LNCAP (cell line): Measurements from ENCODE around the gene HTATSF1.

Experiments used
- TF ChIP-seq, protein P1 (sequence below): fragments of 450-650 bp; IDR thresholded peaks from 2 replicates; pipeline ENCODE4 v1.5.1; 2017; ENCODE audit warnings: mild to moderate bottlenecking

HTATSF1 gene

DNA sequence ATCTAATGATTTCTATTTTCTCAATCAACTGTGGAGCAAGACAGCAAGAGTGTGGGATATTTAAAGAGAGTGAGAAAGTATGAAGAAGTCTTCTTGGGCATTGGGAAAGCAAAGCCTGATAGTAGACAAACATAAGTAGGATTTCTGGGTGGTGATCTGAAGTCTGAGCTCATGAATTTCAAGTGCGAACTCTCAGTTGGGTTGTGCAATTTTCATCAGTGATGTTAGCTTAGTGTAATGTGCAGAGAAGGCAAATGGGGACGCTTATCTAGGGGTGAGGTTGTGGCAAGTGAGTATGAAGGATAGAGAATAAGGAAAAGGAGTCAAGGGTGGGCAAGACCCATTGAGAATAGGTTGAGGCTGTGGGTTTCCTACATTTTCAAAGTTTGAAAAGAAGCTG is 58.3 kb downstream of the HTATSF1 start:
- TF ChIP-seq, protein P1, sequence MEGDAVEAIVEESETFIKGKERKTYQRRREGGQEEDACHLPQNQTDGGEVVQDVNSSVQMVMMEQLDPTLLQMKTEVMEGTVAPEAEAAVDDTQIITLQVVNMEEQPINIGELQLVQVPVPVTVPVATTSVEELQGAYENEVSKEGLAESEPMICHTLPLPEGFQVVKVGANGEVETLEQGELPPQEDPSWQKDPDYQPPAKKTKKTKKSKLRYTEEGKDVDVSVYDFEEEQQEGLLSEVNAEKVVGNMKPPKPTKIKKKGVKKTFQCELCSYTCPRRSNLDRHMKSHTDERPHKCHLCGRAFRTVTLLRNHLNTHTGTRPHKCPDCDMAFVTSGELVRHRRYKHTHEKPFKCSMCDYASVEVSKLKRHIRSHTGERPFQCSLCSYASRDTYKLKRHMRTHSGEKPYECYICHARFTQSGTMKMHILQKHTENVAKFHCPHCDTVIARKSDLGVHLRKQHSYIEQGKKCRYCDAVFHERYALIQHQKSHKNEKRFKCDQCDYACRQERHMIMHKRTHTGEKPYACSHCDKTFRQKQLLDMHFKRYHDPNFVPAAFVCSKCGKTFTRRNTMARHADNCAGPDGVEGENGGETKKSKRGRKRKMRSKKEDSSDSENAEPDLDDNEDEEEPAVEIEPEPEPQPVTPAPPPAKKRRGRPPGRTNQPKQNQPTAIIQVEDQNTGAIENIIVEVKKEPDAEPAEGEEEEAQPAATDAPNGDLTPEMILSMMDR = no peak
